Stomach (tissue), 9 donors: Measurements from ENCODE around the gene PVALEF. TPM values are rescaled to one million over a fixed set of nuclear protein-coding genes. Genes with fewer than 3 reads are reported as not detected.

Source experiments
- DNase-seq, 2 donors: peaks; one replicate each; pipeline versions ENCODE4 v3.0.0 to v3.0.0-alpha.2; 2013 to 2019
- H3K27ac ChIP-seq, 5 donors: fragments of 200-600 bp in 4 of 5; sonication (generic) in 4 of 5; one replicate each; pipeline ENCODE4 v1.5.1; 2013 to 2019; ENCODE audit warnings: mild to moderate bottlenecking in 1 of 5, moderate library complexity in 1 of 5
- H3K27me3 ChIP-seq, 3 donors: fragments of 200-600 bp; sonication (generic); one replicate each; pipeline ENCODE4 v1.5.1; 2017 to 2019; ENCODE audit warnings: mixed run types in 1 of 3
- H3K36me3 ChIP-seq, 4 donors: fragments of 200-600 bp; sonication (generic); 1 replicate in 3 of 4; 2 replicates in 1 of 4; pipeline ENCODE4 v1.5.1; 2016 to 2019
- H3K4me1 ChIP-seq, 4 donors: fragments of 200-600 bp; sonication (generic); one replicate each; pipeline ENCODE4 v1.5.1; 2016 to 2019
- H3K4me3 ChIP-seq, 4 donors: fragments of 200-600 bp; sonication (generic) in 3 of 4; one replicate each; pipeline ENCODE4 v1.5.1; 2016 to 2019; ENCODE audit warnings: mild to moderate bottlenecking in 1 of 4
- H3K9me3 ChIP-seq, 4 donors: fragments of 200-600 bp; sonication (generic); one replicate each; pipeline ENCODE4 v1.5.1; 2016 to 2019
- EP300 ChIP-seq: sonication (generic); formaldehyde crosslinking; IDR thresholded peaks from one replicate; pipeline ENCODE4 v1.6.1; 2017; ENCODE audit warnings: antibody characterized with exemption
- POLR2A ChIP-seq, 4 donors: fragments of 450-650 bp; IDR thresholded peaks; one replicate each; pipeline ENCODE4 v1.6.1; 2016; ENCODE audit warnings: antibody characterized with exemption in 4 of 4, control low read depth in 2 of 4, mild to moderate bottlenecking in 1 of 4, moderate library complexity in 1 of 4
- POLR2AphosphoS5 ChIP-seq, 3 donors: sonication (generic); formaldehyde crosslinking; IDR thresholded peaks; one replicate each; pipeline ENCODE4 v1.6.1; 2016; ENCODE audit warnings: antibody characterized with exemption in 3 of 3
- WGBS, 5 donors: extraction: QIAGEN DNeasy Blood & Tissue Kit in 3 of 5; methylation state at CpG; one replicate each; pipeline versions ENCODE4 v1.1.5 to v1.1.7; 2013 to 2018; 5-methylcytosine and 5-hydroxymethylcytosine counted together
- intact Hi-C: fragments of 100-400 bp; cut with DNase I; formaldehyde crosslinking; loops from one replicate; pipeline ENCODE4 v1.15.1; 2023; ENCODE audit warnings: low total_unique reads
- polyA plus RNA-seq, 3 donors: library from polyadenylated mRNA; stranded (reverse); fragments of 200-250 nt; gene quantifications; one replicate each; pipeline ENCODE4 v1.2.3, GENCODE V29; 2013
- total RNA-seq, 5 donors: library from RNA; depleted of rRNA; stranded (reverse); fragments of >200 nt; gene quantifications; one replicate each; pipeline versions ENCODE4 v1.1.0 to v1.2.3, GENCODE V29; 2014 to 2016
- TF ChIP-seq, protein P1 (sequence below), 7 experiments: fragments of 450-650 bp in 4 of 7; fragments of 200-600 bp in 3 of 7; sonication (generic) in 3 of 7; IDR thresholded peaks; one replicate each; pipeline ENCODE4 v1.5.1; 2016 to 2019; ENCODE audit warnings: antibody characterized with exemption in 7 of 7, control low read depth in 2 of 7, mild to moderate bottlenecking in 1 of 7
- donor health status: healthy with polysubstance abuse.
- donor health status: Bipolar disorder and iron deficiency.
- donor health status: healthy.

PVALEF gene
- total and polyA plus RNA-seq, 8 donors, result not detected

DNA sequence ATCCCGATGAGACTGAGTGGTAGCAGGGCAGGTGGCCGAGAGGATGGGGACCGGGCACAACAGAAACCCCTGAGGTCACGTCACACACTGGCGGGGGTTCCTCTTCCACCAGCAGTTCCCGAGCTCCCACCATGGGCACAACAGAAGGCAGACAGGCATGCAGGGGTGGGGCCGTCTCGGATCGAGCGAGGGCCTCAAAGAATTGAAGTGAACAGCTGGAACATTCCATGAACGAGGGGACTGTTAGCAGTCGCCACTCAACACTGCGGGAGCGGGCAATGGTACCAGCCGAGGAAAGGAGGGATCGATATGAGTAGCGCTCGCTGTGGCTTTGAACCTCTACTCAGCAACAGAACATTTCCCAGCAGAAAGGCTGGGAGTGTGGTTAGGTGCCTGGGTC is 52.2 kb downstream of the PVALEF start:
- intact Hi-C loops, result no loop called here
- WGBS, 5 donors, result 91 to 94% (median 92%) methylated on average over 17 to 18 of the region's 18 CpGs
- no peak overlapping the region for H3K4me3 ChIP-seq
- peaks cover 11 to 15% (median 15%) of the 10 kb centered on the region in 4 donors for H3K4me1 ChIP-seq
- no peak for TF ChIP-seq EP300
- no peak for TF ChIP-seq POLR2AphosphoS5 (IDR thresholded peaks at IDR 0.05)
- no peak for TF ChIP-seq POLR2A (IDR thresholded peaks at IDR 0.05)
- TF ChIP-seq, protein P1, sequence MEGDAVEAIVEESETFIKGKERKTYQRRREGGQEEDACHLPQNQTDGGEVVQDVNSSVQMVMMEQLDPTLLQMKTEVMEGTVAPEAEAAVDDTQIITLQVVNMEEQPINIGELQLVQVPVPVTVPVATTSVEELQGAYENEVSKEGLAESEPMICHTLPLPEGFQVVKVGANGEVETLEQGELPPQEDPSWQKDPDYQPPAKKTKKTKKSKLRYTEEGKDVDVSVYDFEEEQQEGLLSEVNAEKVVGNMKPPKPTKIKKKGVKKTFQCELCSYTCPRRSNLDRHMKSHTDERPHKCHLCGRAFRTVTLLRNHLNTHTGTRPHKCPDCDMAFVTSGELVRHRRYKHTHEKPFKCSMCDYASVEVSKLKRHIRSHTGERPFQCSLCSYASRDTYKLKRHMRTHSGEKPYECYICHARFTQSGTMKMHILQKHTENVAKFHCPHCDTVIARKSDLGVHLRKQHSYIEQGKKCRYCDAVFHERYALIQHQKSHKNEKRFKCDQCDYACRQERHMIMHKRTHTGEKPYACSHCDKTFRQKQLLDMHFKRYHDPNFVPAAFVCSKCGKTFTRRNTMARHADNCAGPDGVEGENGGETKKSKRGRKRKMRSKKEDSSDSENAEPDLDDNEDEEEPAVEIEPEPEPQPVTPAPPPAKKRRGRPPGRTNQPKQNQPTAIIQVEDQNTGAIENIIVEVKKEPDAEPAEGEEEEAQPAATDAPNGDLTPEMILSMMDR (IDR thresholded peaks at IDR 0.05), result no peak
- DNase-seq, result no peak
- H3K27ac ChIP-seq, result no peak overlapping the region
- H3K36me3 ChIP-seq, result peaks cover 0 to 36% (median 24%) of the 10 kb centered on the region in 4 donors
- H3K27me3 ChIP-seq, result no peaks in the 10 kb centered on the region
- no peaks in the 10 kb centered on the region for H3K9me3 ChIP-seq

DNA sequence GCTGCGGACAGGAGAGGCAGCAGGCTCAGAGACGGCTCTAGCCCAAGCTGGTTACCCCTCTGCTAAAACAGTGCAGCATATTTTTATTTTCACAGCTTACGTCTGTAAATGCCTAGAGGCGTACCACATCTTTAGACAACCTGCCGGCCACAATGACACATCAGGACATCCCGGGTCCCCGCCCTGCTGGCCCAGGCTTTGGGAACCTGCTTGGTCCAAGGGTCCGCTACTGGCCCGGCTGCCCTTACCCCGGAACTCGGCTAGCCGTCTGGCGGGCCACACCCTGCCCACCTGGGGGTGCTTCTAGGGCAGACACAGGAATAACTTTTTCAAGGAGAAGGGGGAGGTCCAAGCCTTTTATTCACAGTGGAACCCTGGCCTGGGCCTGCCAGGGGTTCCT is 53.2 kb downstream of the PVALEF start:
- Histone ChIP-seq H3K27ac (no peak overlapping the region), H3K36me3 (peaks cover 0 to 36% (median 24%) of the 10 kb centered on the region in 4 donors), H3K4me1 (peaks cover 15 to 21% (median 21%) of the 10 kb centered on the region in 4 donors), H3K4me3 (no peak overlapping the region), H3K27me3 (no peaks in the 10 kb centered on the region), H3K9me3 (no peaks in the 10 kb centered on the region)
- intact Hi-C loops, result no loop called here
- TF ChIP-seq POLR2A (IDR thresholded peaks at IDR 0.05), result no peak
- no peak for TF ChIP-seq EP300
- TF ChIP-seq, protein P1 (IDR thresholded peaks at IDR 0.05), result no peak
- no peak for TF ChIP-seq POLR2AphosphoS5 (IDR thresholded peaks at IDR 0.05)
- no peak for DNase-seq
- WGBS, 5 donors, result 86 to 91% (median 88%) methylated on average over 9 to 13 of the region's 13 CpGs

DNA sequence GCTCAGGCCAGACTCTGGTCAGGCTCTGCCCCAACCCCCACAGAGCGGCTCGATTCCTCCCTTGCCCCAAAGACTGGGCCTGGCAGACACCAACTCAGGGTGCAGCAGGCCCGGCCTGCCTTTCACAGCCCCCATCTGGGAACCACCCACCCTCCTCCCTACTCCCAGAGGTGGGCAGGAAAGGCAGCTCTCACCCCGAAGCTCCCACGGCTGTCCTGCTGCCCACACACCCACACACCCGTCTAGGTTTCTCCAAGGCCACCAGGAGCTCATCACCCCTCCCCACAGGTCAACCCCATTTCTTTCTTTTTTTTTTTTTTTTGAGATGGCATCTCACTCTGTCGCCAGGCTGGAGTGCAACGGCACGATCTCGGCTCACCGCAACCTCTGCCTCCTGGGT is 53.7 kb downstream of the PVALEF start:
- no peaks in the 10 kb centered on the region for H3K9me3 ChIP-seq
- no peak overlapping the region for H3K27ac ChIP-seq
- intact Hi-C loops, result no loop called here
- H3K27me3 ChIP-seq, result no peaks in the 10 kb centered on the region
- peaks cover 0 to 36% (median 24%) of the 10 kb centered on the region in 4 donors for H3K36me3 ChIP-seq
- no peak for DNase-seq
- TF ChIP-seq, protein P1 (IDR thresholded peaks at IDR 0.05), result no peak
- TF ChIP-seq EP300 (no peak), POLR2AphosphoS5 (IDR thresholded peaks at IDR 0.05) (no peak), POLR2A (IDR thresholded peaks at IDR 0.05) (no peak)
- H3K4me3 ChIP-seq, result no peak overlapping the region
- WGBS, 5 donors, result 93 to 98% (median 97%) methylated on average over 9 to 11 of the region's 11 CpGs
- H3K4me1 ChIP-seq, result peaks cover 19 to 26% (median 26%) of the 10 kb centered on the region in 4 donors

DNA sequence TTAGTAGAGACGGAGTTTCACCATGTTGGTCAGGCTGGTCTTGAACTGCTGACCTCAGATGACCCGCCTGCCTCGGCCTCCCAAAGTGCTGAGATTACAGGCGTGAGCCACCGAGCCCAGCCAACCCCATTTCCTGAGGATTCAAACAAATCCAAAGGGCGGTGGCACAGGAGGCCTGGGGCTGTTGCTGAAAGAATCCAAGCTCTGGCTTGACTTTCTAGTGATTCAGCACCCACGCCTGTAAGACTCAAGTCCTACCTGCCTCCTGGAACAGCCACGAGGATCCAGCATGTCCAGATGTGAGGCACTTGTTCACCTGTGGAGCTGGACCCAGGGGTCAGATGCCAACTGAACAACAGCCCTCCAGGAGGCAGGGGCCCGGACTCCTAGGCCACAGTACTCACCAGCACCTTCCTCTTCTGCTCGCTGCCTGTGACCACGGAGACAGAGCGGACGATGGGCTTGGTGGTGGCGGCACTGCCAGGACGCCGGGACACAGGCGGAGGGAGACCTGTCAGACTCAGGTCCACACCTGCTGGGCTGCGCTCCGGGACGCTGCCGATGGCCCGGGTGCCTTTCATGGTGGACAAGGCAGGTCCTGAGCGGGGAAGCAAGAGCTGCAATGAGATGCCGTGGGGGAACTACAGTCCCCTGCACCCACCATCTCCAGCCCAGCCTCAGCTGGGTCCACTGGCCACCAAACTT is 54.3 kb downstream of the PVALEF start:
- WGBS, 5 donors, result 94 to 96% (median 94%) methylated on average over 23 to 24 of the region's 24 CpGs
- Histone ChIP-seq H3K9me3 (no peaks in the 10 kb centered on the region), H3K36me3 (peaks cover 0 to 36% (median 24%) of the 10 kb centered on the region in 4 donors), H3K27me3 (no peaks in the 10 kb centered on the region), H3K4me3 (no peak overlapping the region), H3K4me1 (peaks cover 19 to 26% (median 26%) of the 10 kb centered on the region in 4 donors), H3K27ac (no peak overlapping the region)
- TF ChIP-seq POLR2A (IDR thresholded peaks at IDR 0.05) (no peak), EP300 (no peak)
- TF ChIP-seq, protein P1 (IDR thresholded peaks at IDR 0.05), result no peak
- no peak for DNase-seq
- intact Hi-C loops, result no loop called here
